ENCODE data around the gene PLA2G4D. TPM values are rescaled to one million over a fixed set of nuclear protein-coding genes. Genes with fewer than 3 reads are reported as not detected.

Gene PLA2G4D
- total and polyA plus RNA-seq, 10 of the 15 experiments (the other 5 are each of a cell fraction or from before 2014, with no cell fraction given), result 0.03 TPM; not detected in 9

DNA sequence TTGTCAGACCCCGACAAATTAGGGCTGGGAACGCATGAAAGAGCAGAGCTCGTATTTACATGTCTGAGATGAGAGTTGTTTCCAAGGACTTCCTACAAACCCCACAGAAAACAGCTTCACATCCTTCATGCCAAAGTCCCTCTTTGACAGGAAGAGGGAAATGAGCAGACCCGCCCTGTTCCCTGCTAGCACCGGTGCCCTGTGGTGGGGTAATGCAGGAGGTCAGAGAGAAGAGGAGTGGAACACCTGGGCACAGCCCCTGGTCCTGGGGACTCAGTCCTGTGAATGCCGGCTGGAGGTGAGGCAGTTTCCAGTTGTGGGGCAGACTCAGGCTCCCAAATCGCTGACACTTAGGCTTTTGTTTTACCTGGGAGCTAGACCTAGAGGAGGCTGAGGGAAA is 4.0 kb downstream of the PLA2G4D start:
- in situ Hi-C loops (cut with MboI), result no loop called here
- H2AFZ ChIP-seq (ENCODE audit: control insufficient read depth, low read depth, low read length), result no peak overlapping the region
- H3K9ac ChIP-seq (ENCODE audit: control insufficient read depth, insufficient read depth, low read length), result no peak overlapping the region
- H3K4me2 ChIP-seq (ENCODE audit: control insufficient read depth, insufficient read depth), result no peak overlapping the region
- TF ChIP-seq MYC (IDR thresholded peaks at IDR 0.05; ENCODE audit: insufficient read depth, insufficient read length, insufficient replicate concordance, low read length, severe bottlenecking) (no peak), CREB1 (IDR thresholded peaks at IDR 0.05; ENCODE audit: low read depth) (no peak), JUND (IDR thresholded peaks at IDR 0.05; ENCODE audit: low read depth, low read length) (no peak), BACH1 (IDR thresholded peaks at IDR 0.05; ENCODE audit: borderline replicate concordance) (no peak), POLR2AphosphoS2 (IDR thresholded peaks at IDR 0.05; ENCODE audit: low read depth, low read length) (no peak), NFIC (IDR thresholded peaks at IDR 0.05; ENCODE audit: low read depth, low read length) (no peak), SMARCA5 (IDR thresholded peaks at IDR 0.05) (no peak)
- TF ChIP-seq, protein P1, sequence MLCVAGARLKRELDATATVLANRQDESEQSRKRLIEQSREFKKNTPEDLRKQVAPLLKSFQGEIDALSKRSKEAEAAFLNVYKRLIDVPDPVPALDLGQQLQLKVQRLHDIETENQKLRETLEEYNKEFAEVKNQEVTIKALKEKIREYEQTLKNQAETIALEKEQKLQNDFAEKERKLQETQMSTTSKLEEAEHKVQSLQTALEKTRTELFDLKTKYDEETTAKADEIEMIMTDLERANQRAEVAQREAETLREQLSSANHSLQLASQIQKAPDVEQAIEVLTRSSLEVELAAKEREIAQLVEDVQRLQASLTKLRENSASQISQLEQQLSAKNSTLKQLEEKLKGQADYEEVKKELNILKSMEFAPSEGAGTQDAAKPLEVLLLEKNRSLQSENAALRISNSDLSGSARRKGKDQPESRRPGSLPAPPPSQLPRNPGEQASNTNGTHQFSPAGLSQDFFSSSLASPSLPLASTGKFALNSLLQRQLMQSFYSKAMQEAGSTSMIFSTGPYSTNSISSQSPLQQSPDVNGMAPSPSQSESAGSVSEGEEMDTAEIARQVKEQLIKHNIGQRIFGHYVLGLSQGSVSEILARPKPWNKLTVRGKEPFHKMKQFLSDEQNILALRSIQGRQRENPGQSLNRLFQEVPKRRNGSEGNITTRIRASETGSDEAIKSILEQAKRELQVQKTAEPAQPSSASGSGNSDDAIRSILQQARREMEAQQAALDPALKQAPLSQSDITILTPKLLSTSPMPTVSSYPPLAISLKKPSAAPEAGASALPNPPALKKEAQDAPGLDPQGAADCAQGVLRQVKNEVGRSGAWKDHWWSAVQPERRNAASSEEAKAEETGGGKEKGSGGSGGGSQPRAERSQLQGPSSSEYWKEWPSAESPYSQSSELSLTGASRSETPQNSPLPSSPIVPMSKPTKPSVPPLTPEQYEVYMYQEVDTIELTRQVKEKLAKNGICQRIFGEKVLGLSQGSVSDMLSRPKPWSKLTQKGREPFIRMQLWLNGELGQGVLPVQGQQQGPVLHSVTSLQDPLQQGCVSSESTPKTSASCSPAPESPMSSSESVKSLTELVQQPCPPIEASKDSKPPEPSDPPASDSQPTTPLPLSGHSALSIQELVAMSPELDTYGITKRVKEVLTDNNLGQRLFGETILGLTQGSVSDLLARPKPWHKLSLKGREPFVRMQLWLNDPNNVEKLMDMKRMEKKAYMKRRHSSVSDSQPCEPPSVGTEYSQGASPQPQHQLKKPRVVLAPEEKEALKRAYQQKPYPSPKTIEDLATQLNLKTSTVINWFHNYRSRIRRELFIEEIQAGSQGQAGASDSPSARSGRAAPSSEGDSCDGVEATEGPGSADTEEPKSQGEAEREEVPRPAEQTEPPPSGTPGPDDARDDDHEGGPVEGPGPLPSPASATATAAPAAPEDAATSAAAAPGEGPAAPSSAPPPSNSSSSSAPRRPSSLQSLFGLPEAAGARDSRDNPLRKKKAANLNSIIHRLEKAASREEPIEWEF (IDR thresholded peaks at IDR 0.05; ENCODE audit: insufficient replicate concordance, low read depth, low read length), result no peak
- intact Hi-C loops (cut with micrococcal nuclease; ENCODE audit: unreplicated experiment), result no loop called here
- ChIA-PET RAD21 (ENCODE audit: unreplicated experiment) (no interaction called here), SMC1A (ENCODE audit: uncharacterized antibody, unreplicated experiment) (interaction anchor here (0.8 kb wide), 1 partner anchor 48 kb away, joined by 3 read pairs; no protein-coding TSS in a partner anchor), CTCF (interaction anchor here (1.6 kb wide), 1 partner anchor 11 kb away, joined by 3 read pairs; no protein-coding TSS in a partner anchor), POLR2A (no interaction called here)
- H4K20me1 ChIP-seq (ENCODE audit: control insufficient read depth, insufficient read depth), result no peaks in the 10 kb centered on the region
- ATAC-seq (no peak), FAIRE-seq (no peak), DNase-seq (ENCODE audit: low read depth, low spot score) (no peak)
- whole genome bisulfite sequencing (ENCODE audit: insufficient coverage, insufficient replicate concordance, low lambda C conversion rate, missing lambda C conversion rate), result 28% methylated on average over 7 of the region's 7 CpGs
- H3K9me3 ChIP-seq (replicated peaks; ENCODE audit: control insufficient read depth, insufficient read depth, low read length), result no peaks in the 10 kb centered on the region
- no peaks in the 10 kb centered on the region; the same call in 1 of the 2 replicates for H3K4me1 ChIP-seq (ENCODE audit: control insufficient read depth, insufficient read depth, low read length)
- no peak overlapping the region for H3K4me3 ChIP-seq
- no peaks in the 10 kb centered on the region for H3K27me3 ChIP-seq (replicated peaks in 1 of 2; ENCODE audit: control insufficient read depth in 2 of 2, insufficient read depth in 2 of 2, low read length in 1 of 2)
- H3K79me2 ChIP-seq (ENCODE audit: control insufficient read depth, insufficient read depth, low read length), result no peaks in the 10 kb centered on the region
- no peak overlapping the region for H3K27ac ChIP-seq (ENCODE audit: control insufficient read depth, insufficient read depth)
- H3K36me3 ChIP-seq (ENCODE audit: control insufficient read depth in 2 of 2, insufficient read depth in 2 of 2, low read length in 1 of 2), result no peaks in the 10 kb centered on the region
- BruUV-seq (replicated peaks), result no TSS peak

All from GM12878 (cell line).